Parathyroid adenoma (tissue), 2 donors: Measurements from ENCODE around the gene AP4B1.

ENCODE experiments used
- H2AFZ ChIP-seq: fragments of 300-600 bp; sonication (generic); one replicate; pipeline ENCODE4 v1.7.0; 2017; ENCODE audit warnings: antibody characterized with exemption, mild to moderate bottlenecking
- H3K27ac ChIP-seq: fragments of 300-600 bp; sonication (generic); one replicate; pipeline ENCODE4 v1.7.0; 2017
- H3K27me3 ChIP-seq: fragments of 300-600 bp; sonication (generic); one replicate; pipeline ENCODE4 v1.7.0; 2017; ENCODE audit warnings: low read length; ENCODE audit not compliant: control insufficient read depth, insufficient read depth
- H3K36me3 ChIP-seq: fragments of 300-600 bp; sonication (generic); one replicate; pipeline ENCODE4 v1.7.0; 2017; ENCODE audit warnings: low read length; ENCODE audit not compliant: control insufficient read depth, insufficient read depth
- H3K4me1 ChIP-seq: fragments of 300-600 bp; sonication (generic); one replicate; pipeline ENCODE4 v1.7.0; 2017; ENCODE audit warnings: control low read depth
- H3K4me2 ChIP-seq: fragments of 300-600 bp; sonication (generic); one replicate; pipeline ENCODE4 v1.7.0; 2017; ENCODE audit warnings: low read length
- H3K4me3 ChIP-seq: fragments of 300-600 bp; sonication (generic); one replicate; pipeline ENCODE4 v1.7.0; 2017; ENCODE audit warnings: low read depth, low read length
- H3K79me2 ChIP-seq: fragments of 300-600 bp; sonication (generic); one replicate; pipeline ENCODE4 v1.7.0; 2017; ENCODE audit warnings: control low read depth
- H3K9ac ChIP-seq: fragments of 300-600 bp; sonication (generic); one replicate; pipeline ENCODE4 v1.7.0; 2017; ENCODE audit warnings: mild to moderate bottlenecking
- H3K9me3 ChIP-seq: fragments of 300-600 bp; sonication (generic); one replicate; pipeline ENCODE4 v1.7.0; 2017; ENCODE audit warnings: low read length; ENCODE audit not compliant: control insufficient read depth
- TF ChIP-seq, protein P1 (sequence below): fragments of 300-600 bp; sonication (generic); IDR thresholded peaks from one replicate; pipeline ENCODE4 v1.7.0; 2017; ENCODE audit warnings: antibody characterized with exemption, mild to moderate bottlenecking
- donor health status: primary hyperparathyroidism.

The AP4B1 gene

DNA sequence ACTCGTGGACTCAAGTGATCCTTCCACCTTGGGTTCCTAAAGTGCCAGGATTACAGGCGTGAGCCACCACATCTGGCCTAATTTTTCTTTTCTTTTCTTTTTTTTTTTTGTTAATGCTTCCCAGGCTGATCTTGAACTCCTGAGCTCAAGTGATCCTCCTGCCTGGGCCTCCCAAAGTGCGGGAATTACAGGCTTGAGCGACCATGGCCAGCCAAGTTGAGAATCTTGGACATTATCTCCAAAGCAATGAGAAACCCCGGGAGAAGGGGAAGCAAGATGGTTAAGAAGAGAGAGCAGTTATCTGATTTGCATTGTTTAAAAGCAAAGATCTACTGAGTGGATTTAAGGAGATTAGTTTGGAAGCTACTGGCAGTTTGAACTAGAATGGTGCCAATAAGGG lies 33.6 kb upstream of the AP4B1 start:
- H3K4me2 ChIP-seq = no peak overlapping the region
- no peaks in the 10 kb centered on the region for H3K4me1 ChIP-seq
- no peaks in the 10 kb centered on the region for H3K36me3 ChIP-seq
- H3K9ac ChIP-seq = no peak overlapping the region
- no peaks in the 10 kb centered on the region for H3K9me3 ChIP-seq
- no peak overlapping the region for H3K27ac ChIP-seq
- TF ChIP-seq, protein P1, sequence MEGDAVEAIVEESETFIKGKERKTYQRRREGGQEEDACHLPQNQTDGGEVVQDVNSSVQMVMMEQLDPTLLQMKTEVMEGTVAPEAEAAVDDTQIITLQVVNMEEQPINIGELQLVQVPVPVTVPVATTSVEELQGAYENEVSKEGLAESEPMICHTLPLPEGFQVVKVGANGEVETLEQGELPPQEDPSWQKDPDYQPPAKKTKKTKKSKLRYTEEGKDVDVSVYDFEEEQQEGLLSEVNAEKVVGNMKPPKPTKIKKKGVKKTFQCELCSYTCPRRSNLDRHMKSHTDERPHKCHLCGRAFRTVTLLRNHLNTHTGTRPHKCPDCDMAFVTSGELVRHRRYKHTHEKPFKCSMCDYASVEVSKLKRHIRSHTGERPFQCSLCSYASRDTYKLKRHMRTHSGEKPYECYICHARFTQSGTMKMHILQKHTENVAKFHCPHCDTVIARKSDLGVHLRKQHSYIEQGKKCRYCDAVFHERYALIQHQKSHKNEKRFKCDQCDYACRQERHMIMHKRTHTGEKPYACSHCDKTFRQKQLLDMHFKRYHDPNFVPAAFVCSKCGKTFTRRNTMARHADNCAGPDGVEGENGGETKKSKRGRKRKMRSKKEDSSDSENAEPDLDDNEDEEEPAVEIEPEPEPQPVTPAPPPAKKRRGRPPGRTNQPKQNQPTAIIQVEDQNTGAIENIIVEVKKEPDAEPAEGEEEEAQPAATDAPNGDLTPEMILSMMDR = no peak
- H3K27me3 ChIP-seq = no peaks in the 10 kb centered on the region
- peaks cover 8% of the 10 kb centered on the region for H3K79me2 ChIP-seq
- no peak overlapping the region for H3K4me3 ChIP-seq
- H2AFZ ChIP-seq = no peak overlapping the region

DNA sequence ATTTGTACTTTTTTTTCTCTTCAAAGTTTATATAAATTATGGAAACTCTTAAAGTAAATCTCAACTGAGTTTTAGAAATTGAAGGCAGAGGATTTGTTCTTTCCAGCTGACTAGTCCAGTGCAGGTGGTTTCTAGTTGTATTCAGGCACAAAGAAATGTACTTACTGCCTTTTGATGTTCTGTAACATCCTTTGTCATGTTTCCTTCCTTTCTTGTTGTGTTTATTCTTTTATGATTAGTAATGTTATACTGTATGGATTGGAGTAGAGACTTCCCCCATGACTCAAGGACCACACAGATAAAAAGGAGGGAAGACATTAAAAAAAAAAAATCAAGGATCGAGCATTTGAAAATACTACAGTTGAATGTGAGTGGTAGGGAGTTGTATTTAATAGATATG lies 32.5 kb upstream of the AP4B1 start:
- H3K27me3 ChIP-seq = no peaks in the 10 kb centered on the region
- no peaks in the 10 kb centered on the region for H3K4me1 ChIP-seq
- TF ChIP-seq, protein P1 = no peak

DNA sequence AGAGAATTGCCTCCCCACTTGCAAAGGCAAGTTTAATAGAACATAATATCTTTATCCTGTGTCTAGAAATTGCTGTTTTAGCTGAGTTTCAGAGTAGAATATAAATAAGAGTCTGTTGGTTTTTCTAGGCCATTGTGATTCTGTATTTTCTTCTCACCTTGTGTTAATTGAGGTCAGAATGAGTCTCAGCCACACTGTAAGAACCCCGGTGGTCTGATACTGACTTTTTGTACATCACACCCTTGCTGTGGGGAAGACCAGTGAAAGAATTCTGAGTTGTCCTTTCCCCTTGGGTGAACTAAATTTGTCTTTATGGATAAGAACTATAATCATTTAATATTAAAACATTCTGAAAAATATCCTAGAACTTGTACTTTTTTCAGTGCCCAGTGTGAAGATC lies 31.4 kb upstream of the AP4B1 start:
- Histone ChIP-seq H3K27me3 (no peaks in the 10 kb centered on the region), H3K36me3 (no peaks in the 10 kb centered on the region), H3K4me1 (peaks cover 2% of the 10 kb centered on the region), H3K4me2 (no peak overlapping the region), H2AFZ (no peak overlapping the region), H3K27ac (no peak overlapping the region), H3K9ac (no peak overlapping the region), H3K79me2 (peaks cover 8% of the 10 kb centered on the region), H3K9me3 (no peaks in the 10 kb centered on the region), H3K4me3 (no peak overlapping the region)
- TF ChIP-seq, protein P1 = no peak

More for the DNA sequence above, 32.5 kb upstream of the AP4B1 start:
- Histone ChIP-seq H2AFZ (no peak overlapping the region), H3K27ac (no peak overlapping the region), H3K9me3 (no peaks in the 10 kb centered on the region), H3K4me3 (no peak overlapping the region), H3K4me2 (no peak overlapping the region), H3K36me3 (no peaks in the 10 kb centered on the region), H3K9ac (no peak overlapping the region), H3K79me2 (peaks cover 8% of the 10 kb centered on the region)

DNA sequence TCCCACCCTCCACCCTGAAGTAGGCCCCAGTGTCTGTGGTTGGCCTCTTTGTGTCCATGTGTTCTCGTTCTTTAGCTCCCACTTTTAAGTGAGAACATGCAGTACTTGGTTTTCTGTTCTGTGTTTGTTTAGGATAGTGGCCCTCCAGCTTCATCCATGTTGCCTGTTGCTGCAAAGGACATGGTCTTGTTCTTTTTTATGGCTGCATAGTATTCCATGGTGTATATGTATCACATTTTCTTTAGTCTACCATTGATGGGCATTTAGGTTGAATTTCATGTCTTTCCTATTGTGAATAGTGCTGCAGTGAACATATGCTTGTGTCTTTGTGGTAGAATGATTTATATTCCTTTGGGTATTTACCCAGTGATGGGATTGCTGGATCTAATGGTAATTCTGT lies 30.6 kb upstream of the AP4B1 start:
- TF ChIP-seq, protein P1 = no peak
- Histone ChIP-seq H3K79me2 (peaks cover 15% of the 10 kb centered on the region), H3K36me3 (no peaks in the 10 kb centered on the region), H3K27me3 (no peaks in the 10 kb centered on the region), H3K4me2 (no peak overlapping the region), H3K4me3 (no peak overlapping the region), H3K9me3 (no peaks in the 10 kb centered on the region), H3K9ac (no peak overlapping the region), H2AFZ (no peak overlapping the region), H3K4me1 (peaks cover 2% of the 10 kb centered on the region), H3K27ac (no peak overlapping the region)

DNA sequence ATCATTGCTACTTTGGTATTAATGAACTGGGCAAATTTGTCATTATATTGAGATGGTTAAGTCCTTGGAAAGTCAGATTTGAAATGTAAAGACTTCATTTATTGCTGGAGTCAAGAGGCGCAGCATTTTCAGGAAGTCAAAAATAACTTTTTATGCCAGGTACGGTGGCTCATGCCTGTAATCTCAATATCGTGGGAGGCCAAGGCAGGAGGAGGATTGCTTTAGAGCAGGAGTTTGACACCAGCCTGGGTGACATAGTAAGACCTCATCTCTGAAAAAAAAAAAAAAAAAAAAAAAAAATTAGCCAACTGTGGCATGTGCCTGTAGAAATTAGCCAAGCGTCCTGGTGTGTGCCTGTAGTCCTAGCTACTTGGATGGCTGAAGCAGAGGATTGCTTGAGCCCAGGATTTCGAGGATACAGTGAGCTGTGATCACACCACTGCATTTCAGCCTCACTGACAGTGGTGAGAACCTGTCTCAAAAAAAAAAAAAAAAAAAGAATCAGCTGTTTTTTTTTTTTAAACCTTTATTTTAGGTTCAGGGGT lies 30.0 kb upstream of the AP4B1 start:
- Histone ChIP-seq H3K27me3 (no peaks in the 10 kb centered on the region), H3K27ac (no peak overlapping the region), H3K4me3 (no peak overlapping the region), H3K4me2 (no peak overlapping the region), H3K79me2 (peaks cover 18% of the 10 kb centered on the region), H3K36me3 (no peaks in the 10 kb centered on the region), H3K4me1 (peaks cover 2% of the 10 kb centered on the region), H3K9ac (no peak overlapping the region), H2AFZ (no peak overlapping the region), H3K9me3 (no peaks in the 10 kb centered on the region)
- TF ChIP-seq, protein P1 = no peak
